H1 (cell line): ENCODE data around the gene PRICKLE2. TPM values are rescaled to one million over a fixed set of nuclear protein-coding genes. Genes with fewer than 3 reads are reported as not detected.

Experiments
- CREB1 ChIP-seq: IDR thresholded peaks from 2 replicates; pipeline ENCODE4 v1.6.1; 2012; ENCODE audit warnings: inconsistent platforms
- EGR1 ChIP-seq: IDR thresholded peaks from 2 replicates; pipeline ENCODE4 v1.6.1; 2011; ENCODE audit warnings: low read depth, low read length, borderline replicate concordance
- EP300 ChIP-seq, 2 experiments: IDR thresholded peaks; 1 replicate in 1 of 2; 2 replicates in 1 of 2; pipeline ENCODE4 v1.6.1; 2011 to 2012; ENCODE audit warnings: low read depth in 2 of 2, low read length in 2 of 2, mild to moderate bottlenecking in 2 of 2, borderline replicate concordance in 1 of 2, inconsistent platforms in 1 of 2, moderate library complexity in 1 of 2
- FOSL1 ChIP-seq: IDR thresholded peaks from 2 replicates; pipeline ENCODE4 v1.6.1; 2011; ENCODE audit warnings: mild to moderate bottlenecking, low read depth, low read length, moderate library complexity; ENCODE audit not compliant: insufficient read depth
- RNF2 ChIP-seq: fragments of 200-900, 300-1000 bp; sonication (generic); IDR thresholded peaks from 2 replicates; pipeline ENCODE4 v1.7.1; 2016; ENCODE audit warnings: borderline replicate concordance, low read depth, mild to moderate bottlenecking, antibody characterized with exemption, low read length; ENCODE audit not compliant: poor library complexity, severe bottlenecking; ENCODE audit errors: missing control alignments
- SIN3A ChIP-seq, 2 experiments: IDR thresholded peaks in 1 of 2; conservative IDR thresholded peaks in 1 of 2; 2 replicates each; pipeline ENCODE4 v1.6.1; 2011 to 2012; ENCODE audit warnings: low read length in 2 of 2, improper control_type of control experiment in 1 of 2, low read depth in 1 of 2, mild to moderate bottlenecking in 1 of 2
- USF2 ChIP-seq: IDR thresholded peaks from 2 replicates; pipeline ENCODE4 v1.6.1; 2011; ENCODE audit warnings: low read length, improper control_type of control experiment
- polyA plus RNA-seq, 7 experiments: library from polyadenylated mRNA; depleted of rRNA in 3 of 7; stranded (reverse) in 5 of 7; unstranded in 2 of 7; fragments of >200 nt in 5 of 7; fragments of 200-250 nt in 2 of 7; gene quantifications; 1 replicate in 5 of 7; 2 replicates in 1 of 7; 4 replicates in 1 of 7; pipeline versions ENCODE4 v1.2.1 to v1.2.3, GENCODE V29; 2011 to 2013; ENCODE audit warnings: missing spikeins in 2 of 7, mixed read lengths in 2 of 7
- total RNA-seq: library from RNA; stranded (reverse); fragmentation: NEBNext Ultra II Directional; extraction: Animal tissue kit (Norgen Biotek cat#: 25700); gene quantifications from 2 replicates; pipeline ENCODE4 v1.2.1, GENCODE V29; 2021

Gene PRICKLE2
- total and polyA plus RNA-seq, 2 of the 8 experiments (the other 6 are each of a cell fraction or from before 2014, with no cell fraction given) = 2.9 to 8.0 TPM

GRCh38 chr3:64086479-64087252 lies 138.6 kb downstream of the PRICKLE2 start (continued):
- TF ChIP-seq CREB1 = no peak
- TF ChIP-seq RNF2 = no peak
- TF ChIP-seq USF2 = no peak
- TF ChIP-seq EGR1 = no peak
- TF ChIP-seq EP300 (IDR thresholded peaks at IDR 0.05; ENCODE audit: borderline replicate concordance in 1 of 2, low read depth in 2 of 2, low read length in 2 of 2) = no peak
- TF ChIP-seq FOSL1 = no peak
- TF ChIP-seq SIN3A (conservative IDR thresholded peaks at IDR 0.05 in 1 of 2, IDR thresholded peaks at IDR 0.05 in 1 of 2; ENCODE audit: low read depth in 1 of 2, low read length in 2 of 2) = no peak
